AG09309 (cell line): ENCODE results near the gene CDK15.

Experiments
- DNase-seq: peaks from one replicate; pipeline ENCODE4 v3.0.0-alpha.2; 2010; ENCODE audit warnings: low read depth
- H3K4me3 ChIP-seq: 2 replicates; pipeline ENCODE4 v1.5.1; 2011; ENCODE audit warnings: mild to moderate bottlenecking, low read depth, low read length, moderate library complexity; ENCODE audit not compliant: control insufficient read depth
- CTCF ChIP-seq: IDR thresholded peaks from 2 replicates; pipeline ENCODE4 v1.5.1; 2011; ENCODE audit warnings: mild to moderate bottlenecking, low read depth, low read length, inconsistent platforms; ENCODE audit not compliant: insufficient read depth, control insufficient read depth; ENCODE audit errors: missing control alignments

The CDK15 gene

GRCh38 chr2:201916565-201916964 is 110.2 kb downstream of the CDK15 start:
- TF ChIP-seq CTCF = no peak

GRCh38 chr2:201918616-201919307 is 112.4 kb downstream of the CDK15 start:
- H3K4me3 ChIP-seq = no peak overlapping the region
- no peak for DNase-seq
- TF ChIP-seq CTCF = no peak

More at GRCh38 chr2:201916565-201916964, 110.2 kb downstream of the CDK15 start:
- no peak overlapping the region for H3K4me3 ChIP-seq
- DNase-seq = no peak

GRCh38 chr2:201919308-201919634 is 112.9 kb downstream of the CDK15 start:
- DNase-seq = no peak
- H3K4me3 ChIP-seq = no peak overlapping the region
- TF ChIP-seq CTCF = no peak

GRCh38 chr2:201923436-201924328 is 117.3 kb downstream of the CDK15 start:
- DNase-seq = no peak
- H3K4me3 ChIP-seq = no peak overlapping the region
- TF ChIP-seq CTCF = no peak

- TF ChIP-seq CTCF = no peak
- DNase-seq = no peak
- H3K4me3 ChIP-seq = no peak overlapping the region
These were observed 118.1 kb downstream of the CDK15 start for GRCh38 chr2:201924453-201924852.

- DNase-seq = no peak
- no peak overlapping the region for H3K4me3 ChIP-seq
- TF ChIP-seq CTCF = no peak
These were observed 118.7 kb downstream of the CDK15 start for GRCh38 chr2:201925056-201925455.
